Erythroblast (primary cell): ENCODE results near the gene DHX36.

Experiments
- GATA1 ChIP-seq: IDR thresholded peaks from 2 replicates; pipeline ENCODE4 v1.6.1; 2011; ENCODE audit warnings: low read depth, mild to moderate bottlenecking, control low read depth, low read length, moderate library complexity
- POLR2A ChIP-seq: IDR thresholded peaks from 2 replicates; pipeline ENCODE4 v1.6.1; 2011; ENCODE audit warnings: mild to moderate bottlenecking, low read length

GRCh38 chr3:154334973-154335420 lies 10.7 kb upstream of the DHX36 start:
- TF ChIP-seq POLR2A (no peak), GATA1 (no peak)
